HG03196 (cell line): ENCODE results near the gene NBPF26.
"Not testable (repeated sequence)": the region's sequence is repeated elsewhere in the genome, so short reads cannot be mapped to it uniquely, and the experiment has no call there.

ENCODE experiments used
- ATAC-seq: cut with Tn5 transposase; IDR thresholded peaks from one replicate; pipeline ENCODE4 v1.9.1; 2021; ENCODE audit not compliant: unreplicated experiment

The NBPF26 gene

GRCh38 chr1:120850537-120851421, 127.0 kb downstream of the NBPF26 start:
- ATAC-seq = not testable (repeated sequence)

- ATAC-seq = not testable (repeated sequence)
These were observed 134.4 kb downstream of the NBPF26 start for GRCh38 chr1:120858144-120858543.

- ATAC-seq = not testable (repeated sequence)
These were observed 136.0 kb downstream of the NBPF26 start for GRCh38 chr1:120859615-120860234.

GRCh38 chr1:120878206-120878605, 154.5 kb downstream of the NBPF26 start:
- not testable (repeated sequence) for ATAC-seq

- ATAC-seq = not testable (repeated sequence)
These were observed 156.3 kb downstream of the NBPF26 start for GRCh38 chr1:120880056-120880455.

GRCh38 chr1:120881934-120882333, 158.2 kb downstream of the NBPF26 start:
- ATAC-seq = not testable (repeated sequence)
